ENCODE data around the gene FAHD2A.

- TF ChIP-seq CTCF (IDR thresholded peaks at IDR 0.05; ENCODE audit: low read length): no peak
- no peak for TF ChIP-seq EZH2 (IDR thresholded peaks at IDR 0.05; ENCODE audit: borderline replicate concordance, low read length)
These were observed 26.9 kb upstream of the FAHD2A start for GRCh38 chr2:95375532-95376150.
